HG02571 (cell line): Measurements from ENCODE around the gene ZFAND3.

Experiments
- ATAC-seq: cut with Tn5 transposase; IDR thresholded peaks from one replicate; pipeline ENCODE4 v1.9.1; 2021; ENCODE audit warnings: mild to moderate bottlenecking, moderate library complexity; ENCODE audit not compliant: unreplicated experiment

ZFAND3 gene, protein sequence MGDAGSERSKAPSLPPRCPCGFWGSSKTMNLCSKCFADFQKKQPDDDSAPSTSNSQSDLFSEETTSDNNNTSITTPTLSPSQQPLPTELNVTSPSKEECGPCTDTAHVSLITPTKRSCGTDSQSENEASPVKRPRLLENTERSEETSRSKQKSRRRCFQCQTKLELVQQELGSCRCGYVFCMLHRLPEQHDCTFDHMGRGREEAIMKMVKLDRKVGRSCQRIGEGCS

GRCh38 chr6:37819177-37819801 lies at the start of gene ZFAND3:
Gene ZFAND3 (plus strand): TSS chr6:37819727. CDS start chr6:37819946, 219 bp downstream.
- peak; percentile 74 for ATAC-seq

- no peak for ATAC-seq
These were observed 45.4 kb upstream of the ZFAND3 start for GRCh38 chr6:37774028-37774680.

DNA sequence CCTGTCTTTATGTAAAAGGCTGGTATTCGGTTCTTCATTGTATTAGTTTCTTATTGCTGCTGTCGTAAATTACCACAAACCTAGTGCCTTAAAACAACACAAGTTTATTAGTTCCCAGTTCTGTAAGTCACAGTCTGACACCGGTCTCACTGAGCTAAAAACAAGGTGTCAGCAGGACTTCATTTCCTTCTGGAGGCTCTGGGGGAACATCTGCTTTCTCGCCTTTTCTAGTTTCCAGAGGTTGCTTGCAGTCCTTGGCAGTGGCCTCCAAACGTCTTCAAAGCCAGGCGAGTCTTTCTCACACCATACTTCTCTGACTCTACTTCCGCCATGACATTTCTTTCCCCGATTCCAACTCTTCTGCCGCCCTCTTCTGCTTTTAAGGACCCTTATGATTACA lies 43.0 kb upstream of the ZFAND3 start:
- ATAC-seq, result no peak

DNA sequence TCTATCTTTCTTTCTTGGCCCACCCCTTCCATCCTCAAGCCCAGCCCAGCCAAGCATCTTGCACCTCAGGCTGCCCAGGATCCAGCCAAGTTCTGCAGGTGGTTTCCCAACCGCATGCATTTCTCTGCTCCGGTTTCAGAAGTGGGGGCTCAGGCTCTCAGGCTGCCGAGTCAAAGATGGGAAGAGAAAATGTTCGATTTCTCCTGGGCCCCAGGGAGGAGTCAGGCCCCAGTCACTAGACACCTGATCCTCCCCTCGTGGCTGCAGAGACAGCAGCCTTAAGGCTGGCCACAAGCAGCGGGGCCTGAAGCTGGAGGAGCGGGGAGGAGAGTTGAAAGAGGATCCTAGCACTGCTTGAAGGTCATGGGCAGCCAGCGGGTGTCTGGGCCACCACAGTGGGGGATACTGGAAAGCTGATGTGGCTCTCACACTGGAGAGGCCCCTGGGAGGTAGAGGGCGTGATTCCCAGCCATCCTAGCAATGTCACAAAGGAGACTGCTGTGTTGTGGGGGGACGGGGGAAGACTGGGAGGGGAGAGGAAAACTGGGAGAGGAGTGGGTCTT lies 42.2 kb upstream of the ZFAND3 start:
- ATAC-seq, result no peak

DNA sequence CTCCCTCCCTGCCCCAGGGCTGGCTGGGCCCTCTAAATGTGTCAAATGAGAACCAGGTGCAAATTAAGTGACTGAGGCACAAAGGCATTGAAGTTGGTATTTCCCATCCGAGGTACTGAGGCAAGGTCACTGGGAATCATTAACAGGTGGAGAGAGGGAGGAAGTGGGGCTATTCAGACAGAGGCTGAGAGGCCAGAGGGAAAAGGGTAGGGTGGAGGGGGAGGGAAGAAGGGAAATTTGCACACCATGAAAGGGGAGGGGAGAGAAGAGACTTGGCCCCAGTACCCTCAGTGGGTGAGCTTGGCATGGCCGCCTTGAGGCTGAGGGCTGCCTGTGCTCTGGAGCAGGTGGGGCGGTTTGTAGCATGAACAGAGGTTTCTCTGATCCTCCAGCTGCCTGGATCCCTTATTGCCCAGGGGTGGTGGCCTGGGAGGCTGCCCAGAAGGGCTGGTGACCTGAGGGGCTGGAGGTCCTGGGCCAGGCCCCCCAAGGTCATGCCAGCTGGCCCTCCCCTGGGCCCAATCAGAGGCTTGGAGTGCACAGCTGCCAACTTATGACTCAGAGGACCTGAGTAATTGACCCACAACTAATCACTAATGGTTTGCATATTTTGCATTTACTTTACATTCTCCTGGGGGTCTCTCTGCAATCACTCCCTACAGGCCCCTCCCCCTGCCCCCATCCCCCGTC lies 40.3 kb upstream of the ZFAND3 start:
- no peak for ATAC-seq

DNA sequence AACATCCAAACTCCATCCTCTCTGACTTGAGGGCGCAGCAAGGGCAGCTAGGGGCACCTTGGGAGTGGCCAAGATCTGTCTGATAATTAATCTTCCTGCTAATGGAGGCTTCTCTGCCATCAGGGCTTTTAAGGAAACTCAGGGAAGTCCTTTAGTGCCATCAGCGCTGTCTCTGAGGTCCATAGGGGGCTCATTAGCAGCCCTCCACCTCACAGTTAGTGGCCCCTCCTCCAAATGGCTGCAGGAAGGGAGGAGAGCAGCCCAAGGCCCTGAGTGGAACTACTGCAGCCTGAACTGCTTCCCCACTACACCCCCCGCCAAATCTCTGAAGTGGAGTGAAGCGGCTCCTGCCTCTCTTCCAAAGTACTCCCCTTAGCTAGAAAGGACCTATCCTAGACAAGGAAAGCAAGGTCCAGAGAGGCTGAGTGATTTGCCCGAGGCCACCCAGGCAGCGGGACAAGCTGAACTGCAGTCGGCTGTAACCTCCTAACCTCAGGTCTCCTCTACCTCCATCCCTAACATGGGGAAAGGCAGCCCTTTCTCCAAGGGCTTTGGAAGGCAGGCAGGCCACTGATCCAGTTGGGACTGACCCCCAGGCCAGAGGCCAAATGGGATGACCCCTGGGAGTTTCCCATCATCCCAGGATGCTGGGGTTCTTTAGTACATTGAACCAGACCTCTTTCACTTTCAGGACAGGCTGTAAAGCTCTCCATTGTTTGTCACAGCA lies 39.5 kb upstream of the ZFAND3 start:
- no peak for ATAC-seq

DNA sequence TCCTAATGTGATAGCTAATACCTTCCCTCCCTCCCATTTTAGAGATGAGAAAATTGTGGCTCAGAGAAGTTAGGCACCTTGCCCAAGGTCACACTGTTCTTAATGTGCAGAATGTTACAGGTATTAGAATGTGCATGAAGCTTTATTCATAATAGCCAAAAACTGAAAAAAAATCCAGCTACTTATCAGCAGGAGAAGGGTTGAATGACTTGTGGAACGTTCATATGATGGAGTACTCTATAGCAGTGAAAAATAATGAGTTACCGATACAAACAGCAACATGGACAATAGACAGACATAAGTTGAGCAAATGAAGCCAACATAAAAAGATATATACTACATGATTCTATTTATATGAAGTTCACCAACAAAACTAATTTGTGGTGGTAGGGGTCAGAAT lies 37.7 kb upstream of the ZFAND3 start:
- ATAC-seq, result no peak

- ATAC-seq, result no peak
These were observed 36.3 kb upstream of the ZFAND3 start for GRCh38 chr6:37783025-37783855.

DNA sequence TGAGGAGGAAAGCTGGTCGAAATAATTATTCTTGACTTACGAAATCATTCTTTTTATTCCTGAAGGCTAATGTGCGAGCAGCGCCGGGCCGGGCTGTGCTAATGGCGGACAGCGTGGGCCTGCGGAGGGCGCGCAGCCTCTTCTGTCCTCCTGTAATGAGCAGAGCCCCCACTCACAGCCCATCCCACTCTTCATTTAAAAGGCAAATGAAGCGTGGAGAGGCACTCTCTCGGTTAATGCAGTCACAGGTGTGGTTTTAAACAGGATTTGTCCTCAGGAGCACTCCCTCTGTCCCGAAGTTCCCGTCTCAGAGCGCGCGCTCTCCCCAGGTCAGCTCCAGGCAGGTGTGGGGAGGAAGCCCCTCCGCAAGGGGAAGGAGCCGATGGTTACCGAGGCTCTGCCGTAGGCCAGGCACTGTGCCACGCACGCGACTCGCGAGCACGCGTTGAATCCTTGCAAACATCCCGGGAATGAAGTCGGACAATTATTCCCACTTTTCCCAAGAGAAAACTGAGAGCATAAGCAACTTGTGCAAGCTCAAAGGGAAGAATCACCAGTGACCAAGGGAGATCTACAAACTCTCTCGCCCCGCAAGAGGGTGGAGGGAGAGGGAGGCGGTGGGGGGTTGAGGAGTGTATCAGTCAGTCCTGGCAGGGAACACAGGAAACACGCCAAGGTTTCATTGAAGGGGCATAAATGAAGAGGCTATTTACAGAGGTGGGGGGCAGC lies 35.5 kb upstream of the ZFAND3 start:
- ATAC-seq, result no peak

GRCh38 chr6:37784585-37784967 lies 35.0 kb upstream of the ZFAND3 start:
- ATAC-seq, result no peak

- ATAC-seq, result no peak
These were observed 34.4 kb upstream of the ZFAND3 start for GRCh38 chr6:37785002-37785662.

- no peak for ATAC-seq
These were observed 33.8 kb upstream of the ZFAND3 start for GRCh38 chr6:37785663-37786270.

GRCh38 chr6:37787216-37787615 lies 32.3 kb upstream of the ZFAND3 start:
- no peak for ATAC-seq

GRCh38 chr6:37788259-37788658 lies 31.3 kb upstream of the ZFAND3 start:
- ATAC-seq, result no peak

GRCh38 chr6:37791156-37791919 lies 28.2 kb upstream of the ZFAND3 start:
- ATAC-seq, result peak; percentile 88

DNA sequence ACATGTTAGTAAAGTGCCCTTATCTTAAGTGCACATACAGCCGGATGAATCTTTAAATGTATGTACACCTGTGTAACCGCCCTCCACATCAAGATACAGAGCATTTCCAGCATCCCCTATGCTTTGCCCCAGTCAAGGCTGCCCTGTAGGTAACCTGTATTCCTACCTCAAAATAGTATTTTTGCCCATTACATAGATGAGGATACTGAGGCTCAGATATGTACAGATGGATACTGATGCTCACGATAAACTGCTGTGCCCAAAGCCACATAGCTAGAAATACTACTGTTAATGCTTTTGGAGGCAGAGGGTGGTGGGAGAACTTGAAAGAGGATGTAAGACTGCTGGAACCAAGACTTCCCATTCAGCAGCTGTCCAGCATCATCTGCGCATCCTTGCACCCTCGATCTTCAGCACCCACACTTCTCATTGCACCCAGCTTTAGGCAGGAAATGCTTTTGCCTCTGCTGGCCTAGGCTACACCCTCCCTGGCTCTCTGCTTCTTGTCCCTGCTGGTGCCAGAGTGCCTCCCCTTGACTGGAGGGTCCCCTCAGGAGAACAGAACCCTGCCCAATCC lies 27.0 kb upstream of the ZFAND3 start:
- ATAC-seq, result no peak

- no peak for ATAC-seq
These were observed 26.5 kb upstream of the ZFAND3 start for GRCh38 chr6:37793067-37793466.
